HG02973 (cell line): ENCODE results near the gene FTSJ1.

Experiments
- ATAC-seq: cut with Tn5 transposase; IDR thresholded peaks from one replicate; pipeline ENCODE4 v1.9.1; 2021; ENCODE audit warnings: moderate library complexity; ENCODE audit not compliant: unreplicated experiment

FTSJ1 gene

DNA sequence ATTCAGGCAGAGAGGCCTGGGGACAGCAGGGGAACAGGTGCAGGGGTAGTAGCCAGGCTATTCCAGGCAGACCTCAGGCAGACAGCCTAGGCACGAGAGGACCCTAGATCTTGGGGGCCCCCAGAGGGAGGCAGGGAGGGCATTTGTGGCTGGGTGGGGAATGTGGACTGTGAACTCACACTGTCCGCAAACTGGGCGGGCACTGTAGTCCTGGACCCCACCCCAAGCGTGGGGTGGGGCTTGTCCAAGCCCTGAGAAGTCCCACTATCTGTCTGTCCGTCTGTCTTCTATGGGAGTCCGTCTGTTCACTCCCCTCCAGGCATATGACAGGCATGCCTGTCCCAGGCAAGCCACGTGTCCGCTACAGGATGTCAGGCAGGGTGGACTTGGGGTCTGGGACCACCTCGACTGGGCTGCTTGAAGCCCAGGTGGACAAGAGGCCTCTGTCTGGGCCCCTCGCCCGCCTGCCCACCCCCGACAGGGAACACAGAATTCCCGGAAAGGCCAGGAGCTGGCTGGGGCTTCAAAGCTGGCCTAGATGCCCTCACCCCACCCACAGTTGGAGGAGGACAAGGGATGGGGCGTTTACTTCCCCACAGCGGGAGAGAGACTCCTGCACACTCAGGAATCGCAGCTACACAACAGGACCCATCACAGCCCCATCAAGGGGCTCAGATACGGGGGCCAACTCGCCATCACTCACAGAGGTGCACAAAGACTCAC lies 5.7 kb upstream of the FTSJ1 start, which contains the start of gene SLC38A5:
Gene SLC38A5 (minus strand): TSS at position 151 of the 723 bp plus-strand sequence. CDS start 2,336 bp downstream, outside the sequence.
- ATAC-seq = no peak

GRCh38 chrX:48470833-48471118 lies 5.2 kb upstream of the FTSJ1 start:
- no peak for ATAC-seq

GRCh38 chrX:48471504-48471903 lies 4.5 kb upstream of the FTSJ1 start:
- ATAC-seq = no peak

DNA sequence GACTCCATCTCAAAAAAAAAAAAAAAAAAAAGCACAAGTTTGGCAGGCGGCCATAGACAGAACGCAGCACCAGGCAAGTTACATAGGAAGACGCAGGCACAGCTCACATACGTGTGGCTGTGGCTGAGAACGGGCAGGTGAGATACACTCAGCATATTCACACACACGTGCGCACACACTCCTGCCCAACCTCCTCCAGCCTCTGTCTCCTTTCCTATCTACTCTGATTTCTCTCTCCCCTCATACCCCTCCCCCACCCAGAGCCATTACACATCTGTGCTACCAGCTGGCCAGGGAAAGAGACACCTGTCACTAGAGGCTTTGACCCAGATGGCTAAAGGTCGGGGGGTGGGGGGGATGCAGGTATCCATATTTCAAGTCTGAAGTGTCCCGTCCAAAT lies 3.8 kb upstream of the FTSJ1 start:
- no peak for ATAC-seq

GRCh38 chrX:48472851-48473703 lies 2.9 kb upstream of the FTSJ1 start:
- no peak for ATAC-seq

- no peak for ATAC-seq
Measured at GRCh38 chrX:48473704-48473990, 2.4 kb upstream of the FTSJ1 start.

GRCh38 chrX:48474127-48474526 lies 1.9 kb upstream of the FTSJ1 start:
- no peak for ATAC-seq

DNA sequence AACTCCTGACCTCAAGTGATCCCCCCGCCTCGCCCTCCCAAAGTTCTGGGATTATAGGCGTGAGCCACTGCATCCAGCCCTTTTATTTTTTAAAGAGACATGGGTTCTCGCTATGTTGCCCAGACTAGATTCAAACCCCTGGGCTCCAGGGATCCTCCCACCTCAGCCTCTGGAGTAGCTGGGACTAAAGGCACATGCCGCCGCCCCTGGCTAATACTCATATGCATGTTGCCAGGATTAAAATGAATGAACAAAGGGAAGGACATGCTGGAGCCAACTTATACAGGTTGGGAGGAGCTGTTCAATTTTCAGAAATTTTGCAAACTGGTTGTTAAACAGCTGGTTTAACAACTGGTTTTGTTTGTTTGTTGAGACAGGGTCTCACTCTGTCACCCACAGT lies 1.4 kb upstream of the FTSJ1 start:
- ATAC-seq = no peak

DNA sequence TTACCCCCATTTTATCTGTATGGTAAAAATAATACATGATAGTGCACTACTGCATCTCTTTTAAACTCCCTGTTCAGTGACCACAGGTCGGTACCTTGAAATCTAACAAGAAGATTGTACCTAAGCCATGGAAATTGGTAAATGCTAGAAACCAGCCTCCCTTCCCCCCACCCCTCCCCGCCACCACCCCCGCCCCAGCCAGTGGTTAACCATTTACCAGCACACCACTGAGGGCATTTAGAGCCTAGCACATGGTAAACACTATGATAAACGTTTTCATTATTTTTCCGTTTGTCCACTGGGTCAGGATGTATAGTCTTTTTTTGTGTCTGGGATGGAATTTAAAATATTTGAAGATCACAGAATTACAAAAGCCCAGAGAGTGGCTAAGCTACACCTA lies 703 bp upstream of the FTSJ1 start:
- no peak for ATAC-seq

DNA sequence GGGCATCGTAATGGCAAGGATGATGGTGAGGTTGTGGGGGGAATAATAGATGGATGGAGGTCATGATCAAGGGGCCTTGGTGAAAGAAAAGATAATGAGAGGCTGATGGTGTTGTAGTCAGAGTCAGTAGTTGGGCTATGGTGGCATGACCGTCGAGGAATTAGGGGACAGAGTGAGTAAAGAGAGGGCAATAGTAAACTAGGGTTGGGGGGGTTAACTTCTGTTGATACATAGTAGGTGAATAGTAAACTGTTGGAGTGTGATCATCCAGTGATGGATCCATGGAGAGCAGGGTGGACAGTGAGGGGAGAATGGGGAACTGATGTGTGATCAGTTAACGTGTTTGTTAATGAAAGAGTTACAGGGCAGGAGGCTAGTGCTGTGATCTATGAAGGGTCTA lies 920 bp downstream of the FTSJ1 start:
- no peak for ATAC-seq

GRCh38 chrX:48477960-48478755 lies 2.2 kb downstream of the FTSJ1 start:
- ATAC-seq = no peak

- no peak for ATAC-seq
Measured at GRCh38 chrX:48478806-48479205, 2.8 kb downstream of the FTSJ1 start.

DNA sequence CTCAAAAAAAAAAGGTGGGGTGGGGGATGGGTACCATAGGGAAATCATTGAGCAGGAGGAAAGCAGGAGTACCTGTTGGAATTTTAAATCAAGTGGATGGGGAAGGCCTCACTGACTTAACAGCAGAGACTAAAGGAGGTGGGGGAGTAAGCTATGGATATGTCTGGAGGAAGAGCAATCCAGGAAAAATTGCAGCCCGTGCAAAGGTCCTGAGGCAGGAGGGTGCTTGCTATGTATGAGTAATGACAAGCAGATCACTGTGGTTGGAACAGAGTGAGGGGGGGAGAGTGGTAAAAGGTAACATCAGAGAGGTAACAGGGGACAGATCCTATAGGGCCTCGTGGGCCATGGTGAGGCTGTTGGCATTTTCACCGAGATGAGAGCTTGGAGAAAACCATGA lies 4.1 kb downstream of the FTSJ1 start:
- no peak for ATAC-seq

DNA sequence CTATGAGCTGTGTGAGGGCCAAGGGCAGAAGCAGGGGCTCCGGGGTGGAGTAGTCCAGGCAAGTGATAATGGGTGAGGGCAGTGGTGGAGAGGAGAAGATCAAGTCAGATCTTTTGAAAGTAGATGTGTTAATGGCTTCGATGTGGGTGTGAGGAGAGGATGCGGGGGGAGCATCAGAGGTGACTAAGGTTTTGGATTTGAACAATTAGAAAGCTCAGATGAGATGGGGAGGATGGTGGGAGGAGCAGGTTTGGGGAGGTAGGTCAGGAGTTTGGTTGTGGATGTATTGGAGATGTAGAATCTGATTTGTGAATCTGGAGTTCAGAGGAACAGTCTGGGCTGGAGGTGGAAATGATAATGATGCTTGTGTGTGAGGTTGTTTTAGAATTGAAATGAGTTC lies 4.6 kb downstream of the FTSJ1 start:
- ATAC-seq = no peak

DNA sequence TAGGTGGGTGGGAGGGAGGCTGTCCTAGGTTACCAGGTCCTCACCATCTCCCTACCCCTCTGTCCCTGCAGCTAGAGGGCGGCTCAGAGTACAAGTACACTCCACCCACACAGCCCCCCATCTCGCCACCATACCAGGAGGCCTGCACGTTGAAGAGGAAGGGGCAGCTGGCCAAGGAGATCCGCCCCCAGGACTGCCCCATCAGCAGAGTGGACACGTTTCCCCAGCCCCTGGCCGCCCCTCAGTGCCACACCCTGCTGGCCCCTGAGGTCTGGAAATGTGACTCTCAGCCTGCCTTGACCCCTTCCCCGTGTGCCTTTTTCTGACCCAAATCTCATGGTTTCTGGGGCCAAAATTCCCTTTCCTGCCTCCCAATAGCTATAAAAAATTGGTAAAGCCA lies 6.5 kb downstream of the FTSJ1 start:
- ATAC-seq = no peak

DNA sequence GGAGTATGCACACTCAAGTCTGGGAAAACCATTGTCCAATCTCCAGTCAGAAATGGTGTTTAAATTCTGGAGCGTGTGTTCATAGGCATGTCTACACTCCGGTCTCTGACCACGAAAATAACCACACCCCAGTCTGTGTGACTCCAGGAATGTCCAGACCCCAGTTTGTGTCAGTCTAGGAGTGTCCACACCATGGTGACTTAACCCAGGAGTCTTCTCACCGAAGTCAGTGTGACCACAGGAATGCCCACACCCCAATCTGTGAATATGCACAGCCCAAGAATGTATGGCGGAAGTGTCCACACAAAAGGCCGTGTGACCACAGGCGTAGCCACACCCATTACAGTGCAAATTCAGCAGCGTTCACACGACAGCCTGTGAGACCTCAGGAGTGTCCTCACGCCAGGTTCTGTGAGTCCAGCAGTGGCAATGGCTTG lies 11.4 kb downstream of the FTSJ1 start:
- ATAC-seq = no peak

DNA sequence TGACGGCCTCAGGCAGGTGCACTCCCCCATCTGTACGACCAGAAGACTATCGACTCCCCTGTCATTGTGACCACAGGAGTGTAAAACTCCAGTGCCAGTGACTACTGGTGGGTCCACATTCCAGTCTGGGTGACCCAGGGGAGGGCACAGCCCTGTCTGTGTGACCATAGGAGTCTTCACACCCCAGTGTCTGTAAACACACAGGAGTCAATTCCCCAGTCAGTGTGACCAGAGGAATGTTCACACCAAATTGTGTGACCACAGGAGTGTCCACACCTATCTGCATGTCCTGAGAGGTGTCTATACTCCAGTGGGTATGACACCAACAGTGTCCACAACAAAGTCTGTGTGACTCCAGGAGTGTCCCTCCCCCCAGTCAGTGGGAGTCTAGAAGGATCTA lies 12.0 kb downstream of the FTSJ1 start:
- ATAC-seq = no peak

- ATAC-seq = no peak
Measured at GRCh38 chrX:48489296-48489695, 13.3 kb downstream of the FTSJ1 start.

- ATAC-seq = no peak
Measured at GRCh38 chrX:48489892-48490291, 13.9 kb downstream of the FTSJ1 start.

GRCh38 chrX:48490661-48491060 lies 14.7 kb downstream of the FTSJ1 start:
- no peak for ATAC-seq

- ATAC-seq = no peak
Measured at GRCh38 chrX:48491809-48492208, 15.8 kb downstream of the FTSJ1 start.
